VCaP (cell line): ENCODE measurements around the gene CACNA2D3.

Source experiments
- H3K27ac ChIP-seq: fragments of 450-650 bp; 2 replicates; pipeline ENCODE4 v1.5.1; 2017
- TF ChIP-seq, protein P1 (sequence below): fragments of 450-650 bp; conservative IDR thresholded peaks from 2 replicates; pipeline ENCODE4 v1.5.1; 2017; ENCODE audit warnings: mild to moderate bottlenecking, moderate library complexity

Gene CACNA2D3

DNA sequence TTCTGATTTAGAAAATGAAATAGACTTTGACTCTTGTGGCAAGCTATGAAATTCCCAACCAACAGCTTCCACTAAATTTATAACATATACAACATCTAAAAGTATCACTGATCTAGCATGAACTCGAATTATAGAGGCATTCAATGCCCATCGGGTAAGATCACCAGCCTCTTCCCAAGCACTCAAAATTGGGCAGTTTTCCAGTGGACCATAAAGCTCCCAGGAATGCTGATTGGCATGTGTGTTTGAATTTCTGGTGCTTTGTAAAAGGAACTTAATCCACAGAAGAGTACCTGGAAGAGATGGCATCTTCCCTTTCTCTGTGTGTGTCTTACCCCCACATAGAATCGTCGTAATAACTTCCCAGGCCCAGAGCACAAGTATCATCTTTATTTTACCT is 795.5 kb downstream of the CACNA2D3 start:
- TF ChIP-seq, protein P1, sequence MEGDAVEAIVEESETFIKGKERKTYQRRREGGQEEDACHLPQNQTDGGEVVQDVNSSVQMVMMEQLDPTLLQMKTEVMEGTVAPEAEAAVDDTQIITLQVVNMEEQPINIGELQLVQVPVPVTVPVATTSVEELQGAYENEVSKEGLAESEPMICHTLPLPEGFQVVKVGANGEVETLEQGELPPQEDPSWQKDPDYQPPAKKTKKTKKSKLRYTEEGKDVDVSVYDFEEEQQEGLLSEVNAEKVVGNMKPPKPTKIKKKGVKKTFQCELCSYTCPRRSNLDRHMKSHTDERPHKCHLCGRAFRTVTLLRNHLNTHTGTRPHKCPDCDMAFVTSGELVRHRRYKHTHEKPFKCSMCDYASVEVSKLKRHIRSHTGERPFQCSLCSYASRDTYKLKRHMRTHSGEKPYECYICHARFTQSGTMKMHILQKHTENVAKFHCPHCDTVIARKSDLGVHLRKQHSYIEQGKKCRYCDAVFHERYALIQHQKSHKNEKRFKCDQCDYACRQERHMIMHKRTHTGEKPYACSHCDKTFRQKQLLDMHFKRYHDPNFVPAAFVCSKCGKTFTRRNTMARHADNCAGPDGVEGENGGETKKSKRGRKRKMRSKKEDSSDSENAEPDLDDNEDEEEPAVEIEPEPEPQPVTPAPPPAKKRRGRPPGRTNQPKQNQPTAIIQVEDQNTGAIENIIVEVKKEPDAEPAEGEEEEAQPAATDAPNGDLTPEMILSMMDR: no peak
- H3K27ac ChIP-seq: no peak overlapping the region

DNA sequence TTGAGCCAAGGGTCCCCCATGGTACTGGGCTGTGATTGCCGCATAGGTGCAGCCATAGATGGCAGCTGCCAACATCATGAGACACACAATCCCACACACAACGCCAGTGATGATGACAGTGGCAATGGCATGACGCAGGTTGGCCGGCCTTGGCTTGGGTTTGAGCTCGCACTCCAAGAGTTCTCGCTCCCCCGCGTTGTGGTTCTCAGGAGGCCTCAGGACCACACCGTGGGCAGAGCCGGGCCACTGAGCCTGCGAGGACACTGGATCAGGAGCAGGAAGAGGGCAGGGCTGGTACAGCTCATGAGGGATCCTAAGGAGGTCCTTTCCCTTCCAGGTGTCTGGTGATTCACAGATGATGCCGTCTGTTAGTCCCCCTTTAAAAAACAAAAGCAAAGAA is 796.2 kb downstream of the CACNA2D3 start:
- H3K27ac ChIP-seq: no peak overlapping the region
- TF ChIP-seq, protein P1: no peak

DNA sequence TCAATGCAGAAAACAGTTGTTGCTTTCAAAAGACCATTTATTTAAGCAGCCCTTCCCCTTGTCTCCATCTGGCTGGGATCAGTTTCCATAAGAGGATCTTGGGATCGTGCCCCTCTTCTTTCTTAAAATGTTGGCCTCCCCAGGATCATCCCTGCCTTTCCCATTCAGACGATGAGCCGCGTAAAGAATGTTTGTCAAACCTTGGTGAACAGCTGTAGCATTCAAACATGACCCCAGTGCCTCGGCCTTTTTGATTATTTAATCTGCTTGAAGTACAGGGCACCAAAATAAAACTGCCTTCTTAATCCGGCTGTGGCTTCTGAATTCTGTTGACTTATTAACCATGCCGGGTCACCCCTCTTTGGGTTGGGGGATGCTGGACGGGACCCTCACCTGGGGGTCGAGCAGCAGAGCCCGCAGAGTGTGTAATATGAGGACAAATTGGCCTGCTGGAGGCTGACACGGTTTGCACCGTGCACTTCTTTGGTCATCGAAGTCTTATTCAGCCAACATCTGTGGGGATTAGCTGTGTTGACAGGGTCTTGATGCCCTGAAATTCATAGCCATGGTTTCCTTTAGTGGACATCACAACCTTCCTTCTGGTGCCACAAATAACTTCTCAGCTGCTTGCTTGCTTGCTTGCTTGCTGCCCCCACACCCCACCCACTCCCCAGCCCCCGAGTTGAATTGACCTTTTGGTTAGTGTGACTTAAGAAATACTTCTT is 805.9 kb downstream of the CACNA2D3 start, which contains the start of gene LRTM1:
Gene LRTM1 (minus strand): TSS at position 14 of the 725 bp plus-strand sequence. CDS start 148 bp downstream, outside the sequence.
- TF ChIP-seq, protein P1: no peak
- no peak within 1 kb of the TSS for H3K27ac ChIP-seq

DNA sequence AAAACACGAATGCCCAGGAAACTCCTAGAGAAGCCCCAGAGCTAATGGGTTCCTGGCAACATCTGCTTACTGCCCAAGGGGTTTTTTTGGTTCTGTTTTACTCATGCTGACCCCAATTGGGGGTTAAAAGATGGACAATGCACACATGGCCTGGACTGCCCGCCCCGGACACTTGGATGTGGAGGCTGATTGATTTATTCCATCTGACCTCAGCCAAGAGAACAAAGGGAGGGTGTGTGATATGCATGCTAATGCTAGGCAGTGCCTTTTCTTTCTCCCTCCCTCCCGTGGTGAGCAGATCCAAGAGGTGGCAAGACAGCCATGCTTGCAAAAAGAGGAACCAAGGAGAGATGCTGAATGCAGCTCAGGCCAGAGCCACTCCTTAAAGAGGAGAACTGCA is 808.8 kb downstream of the CACNA2D3 start:
- no peak overlapping the region for H3K27ac ChIP-seq

DNA sequence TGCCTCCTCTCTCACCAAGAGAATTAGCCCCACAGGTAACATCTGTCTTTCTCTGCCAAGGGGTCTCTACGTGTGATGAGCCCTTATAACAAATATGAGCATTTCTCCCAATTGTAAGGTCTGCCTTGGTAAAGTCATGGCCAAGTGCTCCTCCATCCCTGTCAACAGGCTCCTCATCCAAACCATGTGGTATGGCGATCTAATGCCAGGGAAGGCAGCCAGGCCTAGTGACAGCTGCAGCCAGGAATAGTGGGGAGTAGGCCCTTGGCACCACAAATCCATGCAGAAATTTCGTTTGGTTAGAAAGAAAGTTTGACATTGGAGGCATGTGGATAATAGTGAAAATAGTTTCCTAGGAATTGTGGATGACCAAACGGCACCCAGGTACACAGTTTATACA is 810.3 kb downstream of the CACNA2D3 start:
- TF ChIP-seq, protein P1: no peak
- no peak overlapping the region for H3K27ac ChIP-seq

More for the DNA sequence above, 808.8 kb downstream of the CACNA2D3 start:
- TF ChIP-seq, protein P1: no peak

DNA sequence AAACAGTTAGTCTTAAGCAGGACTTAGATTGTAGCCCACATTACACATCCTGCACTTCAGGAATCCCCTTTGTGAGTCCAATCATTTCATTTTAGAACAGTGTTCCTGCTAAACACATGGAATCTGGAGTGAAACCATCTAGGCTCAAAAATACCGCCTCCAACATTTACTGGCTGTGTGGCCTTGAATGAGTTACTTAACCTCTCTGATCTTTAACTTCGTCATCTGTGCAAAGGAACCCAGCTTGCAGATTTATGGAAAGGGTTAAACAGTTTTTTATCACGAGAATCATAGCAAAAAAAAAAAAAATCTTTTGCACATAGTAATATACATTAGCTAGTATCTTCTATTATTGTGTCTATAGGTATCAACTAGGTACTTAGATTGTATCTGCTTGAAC is 813.5 kb downstream of the CACNA2D3 start:
- H3K27ac ChIP-seq: no peak overlapping the region
- TF ChIP-seq, protein P1: no peak

DNA sequence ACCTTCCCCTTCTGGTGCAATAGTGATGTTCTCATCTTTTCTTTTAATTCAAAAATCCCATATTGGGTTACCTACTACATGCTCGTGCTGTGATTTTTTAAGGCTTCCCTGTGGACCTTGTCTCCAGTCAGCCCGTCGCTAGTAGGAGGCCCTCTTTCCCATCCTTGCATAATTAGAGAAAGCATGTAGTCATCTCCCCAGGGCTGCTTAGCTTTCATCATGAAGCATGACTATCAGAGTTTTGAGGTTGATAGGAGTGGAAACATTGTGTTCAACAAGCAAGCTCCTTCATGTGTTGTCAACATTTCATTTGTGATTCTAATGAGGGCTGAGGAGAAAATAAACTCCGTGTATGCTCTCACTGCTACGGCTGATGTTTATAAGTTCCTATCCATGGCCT is 814.2 kb downstream of the CACNA2D3 start:
- no peak overlapping the region for H3K27ac ChIP-seq
- TF ChIP-seq, protein P1: no peak
